Memory B cell (primary cell): ENCODE measurements around the gene WDR37.
"Not testable (repeated sequence)": the region's sequence is repeated elsewhere in the genome, so short reads cannot be mapped to it uniquely, and the experiment has no call there.

Experiments used
- ATAC-seq: fragments of 150-1000 bp; cut with Tn5 transposase; 2 replicates; pipeline ENCODE4 v1.10.0; 2021; ENCODE audit warnings: low read depth, mild to moderate bottlenecking, moderate library complexity
- DNase-seq, 2 donors: peaks; one replicate each; pipeline ENCODE4 v3.0.0; 2022; ENCODE audit warnings: low spot score in 2 of 2
- H3K27ac Mint-ChIP-seq: one replicate; pipeline ENCODE4 v1.8.0; 2022; ENCODE audit warnings: mild to moderate bottlenecking, moderate library complexity, mixed read lengths
- H3K27me3 Mint-ChIP-seq: one replicate; pipeline ENCODE4 v1.8.0; 2022; ENCODE audit warnings: mixed read lengths
- H3K36me3 Mint-ChIP-seq: one replicate; pipeline ENCODE4 v1.8.0; 2022; ENCODE audit warnings: mild to moderate bottlenecking, mixed read lengths
- H3K4me1 Mint-ChIP-seq: one replicate; pipeline ENCODE4 v1.8.0; 2022; ENCODE audit warnings: mixed read lengths
- H3K4me3 Mint-ChIP-seq: one replicate; pipeline ENCODE4 v1.8.0; 2022; ENCODE audit warnings: mild to moderate bottlenecking, moderate library complexity, mixed read lengths
- H3K9me3 Mint-ChIP-seq: one replicate; pipeline ENCODE4 v1.8.0; 2022; ENCODE audit warnings: mixed read lengths

Gene WDR37

GRCh38 chr10:1029838-1030237, 26.3 kb upstream of the WDR37 start:
- H3K4me1 Mint-ChIP-seq = no peaks in the 10 kb centered on the region
- no peak overlapping the region for H3K27ac Mint-ChIP-seq
- H3K4me3 Mint-ChIP-seq = no peak overlapping the region
- ATAC-seq = no peak
- H3K27me3 Mint-ChIP-seq = no peaks in the 10 kb centered on the region
- no peaks in the 10 kb centered on the region for H3K9me3 Mint-ChIP-seq
- DNase-seq = no peak
- H3K36me3 Mint-ChIP-seq = peaks cover 2% of the 10 kb centered on the region

- DNase-seq (no peak), ATAC-seq (no peak)
- H3K27ac Mint-ChIP-seq = no peak overlapping the region
- no peaks in the 10 kb centered on the region for H3K9me3 Mint-ChIP-seq
- H3K4me3 Mint-ChIP-seq = no peak overlapping the region
- H3K4me1 Mint-ChIP-seq = peaks cover 8% of the 10 kb centered on the region
- no peaks in the 10 kb centered on the region for H3K27me3 Mint-ChIP-seq
- peaks cover 3% of the 10 kb centered on the region for H3K36me3 Mint-ChIP-seq
Observed at GRCh38 chr10:1033601-1034000, 22.6 kb upstream of the WDR37 start.

GRCh38 chr10:1034758-1035157, 21.4 kb upstream of the WDR37 start:
- no peak for ATAC-seq
- Mint-ChIP-seq H3K4me1 (peaks cover 8% of the 10 kb centered on the region), H3K27ac (no peak overlapping the region), H3K27me3 (no peaks in the 10 kb centered on the region), H3K4me3 (no peak overlapping the region), H3K36me3 (peaks cover 3% of the 10 kb centered on the region), H3K9me3 (no peaks in the 10 kb centered on the region)
- DNase-seq = no peak

GRCh38 chr10:1035201-1035600, 21.0 kb upstream of the WDR37 start:
- ATAC-seq (no peak), DNase-seq (no peak)
- H3K27me3 Mint-ChIP-seq = no peaks in the 10 kb centered on the region
- no peaks in the 10 kb centered on the region for H3K9me3 Mint-ChIP-seq
- peaks cover 8% of the 10 kb centered on the region for H3K4me1 Mint-ChIP-seq
- peaks cover 3% of the 10 kb centered on the region for H3K36me3 Mint-ChIP-seq
- no peak overlapping the region for H3K4me3 Mint-ChIP-seq
- no peak overlapping the region for H3K27ac Mint-ChIP-seq

- H3K4me3 Mint-ChIP-seq = peak overlapping the region; percentile 11
- DNase-seq (peak in 1 of 2 donors; percentile 21), ATAC-seq (peak; percentile 88)
- H3K36me3 Mint-ChIP-seq = peaks cover 5% of the 10 kb centered on the region
- H3K9me3 Mint-ChIP-seq = no peaks in the 10 kb centered on the region
- H3K27ac Mint-ChIP-seq = peak overlapping the region; percentile 88
- no peaks in the 10 kb centered on the region for H3K27me3 Mint-ChIP-seq
- peaks cover 8% of the 10 kb centered on the region for H3K4me1 Mint-ChIP-seq
Observed at GRCh38 chr10:1036341-1036791, 19.8 kb upstream of the WDR37 start.

- DNase-seq = no peak
- Mint-ChIP-seq H3K36me3 (peaks cover 5% of the 10 kb centered on the region), H3K27me3 (no peaks in the 10 kb centered on the region), H3K4me3 (no peak overlapping the region), H3K9me3 (no peaks in the 10 kb centered on the region), H3K4me1 (peaks cover 8% of the 10 kb centered on the region), H3K27ac (no peak overlapping the region)
- no peak for ATAC-seq
Observed at GRCh38 chr10:1037098-1037497, 19.1 kb upstream of the WDR37 start.

- H3K4me3 Mint-ChIP-seq, DNase-seq, H3K27me3 Mint-ChIP-seq, H3K27ac Mint-ChIP-seq, H3K36me3 Mint-ChIP-seq, ATAC-seq, H3K9me3 Mint-ChIP-seq: not testable (repeated sequence)
- peaks cover 14% of the 10 kb centered on the region for H3K4me1 Mint-ChIP-seq
Observed at GRCh38 chr10:1038769-1039168, 17.4 kb upstream of the WDR37 start.

GRCh38 chr10:1040133-1040532, 16.1 kb upstream of the WDR37 start:
- DNase-seq (no peak), ATAC-seq (no peak)
- no peak overlapping the region for H3K27ac Mint-ChIP-seq
- no peak overlapping the region for H3K4me3 Mint-ChIP-seq
- no peaks in the 10 kb centered on the region for H3K27me3 Mint-ChIP-seq
- H3K36me3 Mint-ChIP-seq = peaks cover 8% of the 10 kb centered on the region
- peaks cover 24% of the 10 kb centered on the region for H3K4me1 Mint-ChIP-seq
- no peaks in the 10 kb centered on the region for H3K9me3 Mint-ChIP-seq

GRCh38 chr10:1041514-1041913, 14.7 kb upstream of the WDR37 start:
- no peak for DNase-seq
- no peak overlapping the region for H3K27ac Mint-ChIP-seq
- H3K27me3 Mint-ChIP-seq = no peaks in the 10 kb centered on the region
- no peaks in the 10 kb centered on the region for H3K9me3 Mint-ChIP-seq
- no peak for ATAC-seq
- peaks cover 8% of the 10 kb centered on the region for H3K36me3 Mint-ChIP-seq
- H3K4me3 Mint-ChIP-seq = no peak overlapping the region
- peaks cover 27% of the 10 kb centered on the region for H3K4me1 Mint-ChIP-seq

- Mint-ChIP-seq H3K36me3 (peaks cover 6% of the 10 kb centered on the region), H3K27me3 (no peaks in the 10 kb centered on the region), H3K4me1 (peaks cover 31% of the 10 kb centered on the region), H3K27ac (peak overlapping the region; percentile 97), H3K9me3 (peaks cover 1% of the 10 kb centered on the region), H3K4me3 (peak overlapping the region; percentile 90)
- DNase-seq (peak; percentile 22 to 49), ATAC-seq (peak; percentile 66)
Observed at GRCh38 chr10:1043532-1043995, 12.6 kb upstream of the WDR37 start.

- no peak for DNase-seq
- Mint-ChIP-seq H3K4me1 (peaks cover 31% of the 10 kb centered on the region), H3K4me3 (peak overlapping the region; percentile 90)
Observed at GRCh38 chr10:1044146-1044545, 12.0 kb upstream of the WDR37 start.

GRCh38 chr10:1044964-1045363, 11.2 kb upstream of the WDR37 start:
- Mint-ChIP-seq H3K27me3 (no peaks in the 10 kb centered on the region), H3K27ac (peak overlapping the region; percentile 97), H3K36me3 (peaks cover 6% of the 10 kb centered on the region), H3K9me3 (peaks cover 1% of the 10 kb centered on the region), H3K4me3 (peak overlapping the region; percentile 18), H3K4me1 (peaks cover 31% of the 10 kb centered on the region)
- no peak for DNase-seq
- ATAC-seq = no peak

More at GRCh38 chr10:1044146-1044545, 12.0 kb upstream of the WDR37 start:
- Mint-ChIP-seq H3K27me3 (no peaks in the 10 kb centered on the region), H3K9me3 (peaks cover 1% of the 10 kb centered on the region), H3K36me3 (peaks cover 6% of the 10 kb centered on the region), H3K27ac (peak overlapping the region; percentile 97)
- ATAC-seq = no peak

GRCh38 chr10:1045415-1045814, 10.8 kb upstream of the WDR37 start:
- peaks cover 6% of the 10 kb centered on the region for H3K36me3 Mint-ChIP-seq
- peak overlapping the region; percentile 97 for H3K27ac Mint-ChIP-seq
- peaks cover 31% of the 10 kb centered on the region for H3K4me1 Mint-ChIP-seq
- no peaks in the 10 kb centered on the region for H3K27me3 Mint-ChIP-seq
- H3K4me3 Mint-ChIP-seq = peak overlapping the region; percentile 41
- DNase-seq = no peak
- H3K9me3 Mint-ChIP-seq = peaks cover 1% of the 10 kb centered on the region
- no peak for ATAC-seq

- ATAC-seq = no peak
- peaks cover 7% of the 10 kb centered on the region for H3K36me3 Mint-ChIP-seq
- peak overlapping the region; percentile 95 for H3K4me3 Mint-ChIP-seq
- no peak for DNase-seq
- no peaks in the 10 kb centered on the region for H3K27me3 Mint-ChIP-seq
- H3K9me3 Mint-ChIP-seq = peaks cover 1% of the 10 kb centered on the region
- peak overlapping the region; percentile 98 for H3K27ac Mint-ChIP-seq
- H3K4me1 Mint-ChIP-seq = peaks cover 38% of the 10 kb centered on the region
Observed at GRCh38 chr10:1047937-1048336, 8.2 kb upstream of the WDR37 start.

GRCh38 chr10:1048349-1048731, 7.8 kb upstream of the WDR37 start:
- H3K27me3 Mint-ChIP-seq = no peaks in the 10 kb centered on the region
- DNase-seq (peak in 1 of 2 donors; percentile 70), ATAC-seq (peak; percentile 34)
- H3K27ac Mint-ChIP-seq = peak overlapping the region; percentile 98
- peaks cover 1% of the 10 kb centered on the region for H3K9me3 Mint-ChIP-seq
- peak overlapping the region; percentile 95 for H3K4me3 Mint-ChIP-seq
- H3K4me1 Mint-ChIP-seq = peaks cover 39% of the 10 kb centered on the region
- H3K36me3 Mint-ChIP-seq = peaks cover 10% of the 10 kb centered on the region
